GM08714 (cell line): ENCODE data around the gene TOGARAM1.

ENCODE experiments used
- H3K4me3 ChIP-seq: fragments of 200-500 bp; sonication (Bioruptor generic); 2 replicates; pipeline ENCODE4 v1.5.1; 2014; ENCODE audit warnings: mild to moderate bottlenecking, low read length, inconsistent platforms
- ZNF274 ChIP-seq: IDR thresholded peaks from 2 replicates; pipeline ENCODE4 v1.6.1; 2012; ENCODE audit warnings: mild to moderate bottlenecking, low read depth, low read length

TOGARAM1 gene

DNA sequence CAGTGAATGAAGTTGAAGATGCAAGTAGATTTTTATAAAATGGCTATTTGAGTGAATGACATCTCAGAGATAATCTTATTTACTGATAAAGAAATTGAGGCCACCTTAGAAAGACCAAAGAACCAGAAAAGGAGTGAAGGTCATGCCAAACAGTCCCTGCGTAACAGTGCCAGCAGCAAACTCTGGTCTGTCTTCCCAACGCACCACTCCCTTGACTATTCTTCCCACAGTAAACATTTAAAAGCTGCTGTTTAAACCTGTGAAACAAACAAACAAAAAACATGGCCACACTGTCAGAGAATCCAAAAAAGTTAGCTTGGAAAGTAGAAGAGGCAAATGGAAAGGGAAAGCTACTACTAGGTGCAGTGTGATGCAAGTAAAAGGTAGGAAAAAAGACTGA is 120.4 kb downstream of the TOGARAM1 start:
- no peak overlapping the region for H3K4me3 ChIP-seq
- no peak for TF ChIP-seq ZNF274

DNA sequence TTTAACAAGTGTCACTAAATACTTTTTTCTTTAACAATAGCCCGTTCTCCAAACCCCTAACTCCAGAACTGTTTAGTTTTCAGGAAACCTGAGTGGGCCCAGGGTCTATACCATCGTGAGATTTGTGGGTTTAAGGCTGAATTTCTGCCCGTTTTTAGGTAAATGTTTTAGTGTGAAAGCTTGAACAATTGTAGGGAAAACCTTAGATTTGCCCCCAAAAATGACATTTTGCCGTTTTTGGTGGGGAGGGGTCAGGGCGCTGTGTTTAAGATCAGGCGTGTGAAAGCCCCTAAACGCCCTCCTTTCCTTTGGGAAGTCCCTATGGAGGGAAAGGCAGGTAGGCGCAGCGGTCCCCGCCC is 121.6 kb downstream of the TOGARAM1 start:
- peak overlapping the region; percentile 65 for H3K4me3 ChIP-seq
- TF ChIP-seq ZNF274 = no peak

DNA sequence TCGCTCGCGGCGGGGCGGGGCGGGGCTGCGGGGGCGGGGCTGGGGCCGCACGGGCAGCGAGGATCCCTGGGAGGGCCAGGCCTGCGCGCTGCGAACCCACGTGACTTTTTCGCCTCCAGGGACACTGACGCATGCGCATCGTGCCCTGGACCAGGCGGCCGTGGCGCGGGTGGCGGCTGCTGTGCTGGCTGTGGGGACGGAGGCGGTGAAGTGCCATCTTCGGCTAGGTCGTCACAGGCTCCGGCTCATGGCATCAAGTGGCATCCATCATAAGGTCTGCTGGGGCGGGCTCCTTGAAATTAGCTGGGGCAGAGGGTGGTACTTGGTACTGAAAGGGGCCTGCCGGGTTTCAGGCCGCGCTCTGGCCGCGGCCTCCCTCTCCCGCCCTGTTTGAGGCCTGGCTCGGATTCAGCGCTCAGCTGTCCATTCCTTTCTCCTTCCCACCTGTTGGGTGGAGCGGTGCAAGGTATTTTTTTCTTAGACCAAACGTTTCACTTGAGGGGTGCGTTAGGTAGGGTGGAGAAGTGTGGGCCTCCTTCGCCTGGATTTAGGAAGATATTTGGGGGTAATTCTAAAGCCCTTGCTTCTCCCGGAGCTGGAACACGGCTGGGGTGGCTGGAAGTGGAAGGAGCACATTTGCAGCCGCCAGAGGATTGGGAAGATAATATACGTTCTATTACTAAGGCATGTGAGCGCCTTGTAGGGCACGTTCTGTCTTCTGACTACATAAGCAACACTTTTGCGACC is 122.2 kb downstream of the TOGARAM1 start, which contains the start of gene PRPF39:
Gene PRPF39 (plus strand): TSS at position 141 of the 747 bp plus-strand sequence. CDS start 11,124 bp downstream, outside the sequence.
- peak within 1 kb of the TSS; percentile 95 for H3K4me3 ChIP-seq
- TF ChIP-seq ZNF274 = no peak

DNA sequence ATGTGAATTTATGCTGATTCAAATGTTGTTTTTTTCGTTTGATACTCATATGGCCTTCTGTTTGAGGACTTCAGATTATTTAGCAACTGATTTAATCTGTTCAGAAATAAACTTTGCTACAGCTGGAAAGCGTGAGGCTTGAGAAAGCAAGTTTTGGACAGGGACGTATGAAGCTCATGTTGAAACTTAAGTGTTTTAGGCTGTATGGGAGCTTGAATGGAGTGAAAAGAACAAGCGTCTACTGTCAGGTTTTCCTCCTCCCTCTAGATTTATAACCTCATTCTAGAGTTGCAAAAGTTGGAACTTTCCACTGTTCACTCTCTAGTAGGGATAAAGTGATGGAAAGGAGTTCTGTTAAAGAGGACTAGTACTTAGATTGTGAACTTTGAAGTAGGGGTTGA is 123.0 kb downstream of the TOGARAM1 start:
- TF ChIP-seq ZNF274 = no peak
- peak overlapping the region; percentile 95 for H3K4me3 ChIP-seq

DNA sequence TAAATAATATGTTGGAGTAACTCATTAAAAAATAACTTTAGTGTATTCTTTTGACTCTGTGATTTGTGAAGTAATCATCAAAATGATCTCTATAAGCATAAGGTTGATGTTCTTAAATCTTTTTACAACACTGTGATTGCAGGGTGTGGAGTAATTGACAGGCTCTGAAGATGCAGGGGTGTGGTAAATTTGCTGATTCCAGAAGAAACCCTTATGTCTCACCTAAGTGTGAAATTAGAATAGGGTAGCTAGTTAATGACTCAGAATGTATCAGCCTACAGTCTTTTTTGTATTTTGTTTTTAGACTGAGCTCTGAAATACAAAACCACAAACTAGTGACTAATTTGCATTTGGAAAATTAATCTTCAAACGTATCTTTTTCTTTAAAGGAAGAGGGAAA is 127.8 kb downstream of the TOGARAM1 start:
- no peak for TF ChIP-seq ZNF274
- H3K4me3 ChIP-seq = no peak overlapping the region

DNA sequence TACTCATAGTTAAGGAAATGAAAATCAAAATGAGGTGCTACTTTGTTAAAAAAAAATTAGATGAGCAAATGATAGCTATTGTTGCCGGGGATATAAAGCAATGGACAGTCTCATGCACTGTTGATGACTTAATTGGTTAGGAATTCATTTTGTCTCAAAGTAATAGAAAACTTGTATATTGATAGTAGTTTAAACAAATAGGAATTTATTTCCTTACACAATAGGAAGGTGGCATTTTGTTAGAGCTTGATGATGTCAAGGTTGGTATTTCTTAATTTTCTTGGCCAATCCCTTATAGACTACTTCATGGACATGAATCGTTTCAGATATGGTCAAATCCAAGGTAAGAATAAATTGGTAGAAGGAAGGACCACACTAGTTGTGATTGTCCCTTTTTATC is 129.7 kb downstream of the TOGARAM1 start:
- H3K4me3 ChIP-seq = no peak overlapping the region
- no peak for TF ChIP-seq ZNF274

DNA sequence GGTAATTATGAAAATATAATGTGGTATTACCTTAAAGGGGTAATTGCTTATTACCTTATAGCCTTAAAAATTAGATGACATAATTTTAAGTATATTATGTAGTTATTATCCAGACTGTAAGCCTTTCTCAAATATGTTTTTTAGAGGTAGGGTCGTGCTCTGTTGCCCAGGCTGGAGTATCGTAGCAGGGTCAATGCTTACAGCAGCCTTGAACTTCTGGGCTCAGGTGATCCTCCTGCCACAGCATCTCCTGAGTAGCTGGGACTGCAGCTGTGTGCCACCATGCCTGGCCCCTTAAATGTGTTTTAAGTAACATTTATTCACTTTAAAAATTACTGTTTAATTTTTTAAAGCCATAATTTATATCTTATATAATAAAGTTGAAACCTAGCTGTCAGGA is 132.3 kb downstream of the TOGARAM1 start:
- no peak overlapping the region for H3K4me3 ChIP-seq
- TF ChIP-seq ZNF274 = no peak

DNA sequence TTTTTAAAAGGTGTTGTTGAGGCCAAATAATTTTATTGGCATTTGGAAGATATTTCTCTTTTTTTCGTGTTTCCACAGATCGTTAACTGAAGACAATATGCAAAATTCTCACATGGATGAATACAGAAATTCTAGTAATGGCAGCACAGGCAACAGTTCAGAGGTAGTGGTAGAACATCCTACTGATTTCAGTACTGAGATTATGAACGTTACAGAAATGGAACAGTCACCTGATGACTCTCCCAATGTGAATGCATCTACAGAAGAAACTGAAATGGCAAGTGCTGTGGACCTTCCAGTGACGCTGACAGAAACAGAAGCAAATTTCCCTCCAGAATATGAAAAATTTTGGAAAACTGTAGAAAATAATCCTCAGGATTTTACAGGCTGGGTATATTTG is 133.2 kb downstream of the TOGARAM1 start:
- TF ChIP-seq ZNF274 = no peak
- H3K4me3 ChIP-seq = no peak overlapping the region

DNA sequence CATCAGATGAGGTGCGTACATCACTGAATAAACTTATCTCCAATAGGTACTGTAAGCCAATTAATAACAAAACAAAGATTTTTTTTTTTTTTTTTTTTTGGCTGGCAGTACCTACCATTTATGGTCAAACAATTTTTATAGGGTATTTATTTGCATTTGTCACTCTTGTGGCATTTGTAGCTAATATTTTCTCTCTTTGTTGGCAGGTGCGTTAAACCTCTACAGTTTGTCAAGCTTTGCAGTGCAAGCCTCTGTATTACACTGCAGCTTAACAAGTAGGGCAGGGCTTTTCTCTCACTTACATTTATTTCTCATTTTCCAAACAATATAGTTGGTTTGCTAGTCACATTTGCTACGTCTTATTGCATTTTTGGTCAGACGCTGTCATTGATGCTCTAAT is 134.2 kb downstream of the TOGARAM1 start:
- H3K4me3 ChIP-seq = no peak overlapping the region
- TF ChIP-seq ZNF274 = no peak

DNA sequence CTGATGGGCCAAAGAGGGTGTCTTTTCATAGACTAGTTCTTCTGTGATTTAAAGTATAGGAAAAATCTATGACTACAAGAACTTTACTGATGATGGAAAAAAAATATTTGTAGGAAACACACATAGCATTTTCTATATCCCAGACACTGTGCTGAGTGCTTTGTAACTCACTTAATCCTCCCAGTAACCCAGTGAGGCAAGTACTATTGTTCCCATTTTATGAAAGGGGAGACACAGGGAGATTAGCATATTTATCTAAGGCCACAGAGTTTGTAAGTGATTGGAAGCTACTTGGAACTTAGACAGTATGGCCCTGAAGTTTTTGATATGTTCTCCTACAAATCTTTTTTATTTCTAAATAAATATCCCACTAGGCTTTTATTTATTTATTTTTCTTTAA is 141.8 kb downstream of the TOGARAM1 start:
- H3K4me3 ChIP-seq = no peak overlapping the region
- no peak for TF ChIP-seq ZNF274

DNA sequence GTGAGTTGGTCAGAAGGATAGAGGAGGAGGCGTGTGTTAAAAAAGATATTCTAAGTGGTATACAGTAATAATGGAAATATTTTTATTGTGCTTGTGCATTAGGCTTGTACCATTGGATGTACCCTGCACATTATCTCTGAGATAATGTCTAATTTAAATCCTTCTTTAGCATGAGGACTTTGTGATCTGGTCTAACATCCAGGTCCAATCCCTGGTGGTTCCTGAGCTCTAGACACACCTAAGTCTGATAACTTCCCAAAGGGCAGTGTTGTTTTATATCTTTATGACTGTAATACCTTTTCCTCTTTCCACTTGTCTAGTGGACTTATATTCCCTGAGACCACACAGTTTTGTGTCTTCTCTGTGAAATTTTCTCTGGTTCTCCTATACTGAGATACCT is 142.6 kb downstream of the TOGARAM1 start:
- no peak for TF ChIP-seq ZNF274
- H3K4me3 ChIP-seq = no peak overlapping the region

DNA sequence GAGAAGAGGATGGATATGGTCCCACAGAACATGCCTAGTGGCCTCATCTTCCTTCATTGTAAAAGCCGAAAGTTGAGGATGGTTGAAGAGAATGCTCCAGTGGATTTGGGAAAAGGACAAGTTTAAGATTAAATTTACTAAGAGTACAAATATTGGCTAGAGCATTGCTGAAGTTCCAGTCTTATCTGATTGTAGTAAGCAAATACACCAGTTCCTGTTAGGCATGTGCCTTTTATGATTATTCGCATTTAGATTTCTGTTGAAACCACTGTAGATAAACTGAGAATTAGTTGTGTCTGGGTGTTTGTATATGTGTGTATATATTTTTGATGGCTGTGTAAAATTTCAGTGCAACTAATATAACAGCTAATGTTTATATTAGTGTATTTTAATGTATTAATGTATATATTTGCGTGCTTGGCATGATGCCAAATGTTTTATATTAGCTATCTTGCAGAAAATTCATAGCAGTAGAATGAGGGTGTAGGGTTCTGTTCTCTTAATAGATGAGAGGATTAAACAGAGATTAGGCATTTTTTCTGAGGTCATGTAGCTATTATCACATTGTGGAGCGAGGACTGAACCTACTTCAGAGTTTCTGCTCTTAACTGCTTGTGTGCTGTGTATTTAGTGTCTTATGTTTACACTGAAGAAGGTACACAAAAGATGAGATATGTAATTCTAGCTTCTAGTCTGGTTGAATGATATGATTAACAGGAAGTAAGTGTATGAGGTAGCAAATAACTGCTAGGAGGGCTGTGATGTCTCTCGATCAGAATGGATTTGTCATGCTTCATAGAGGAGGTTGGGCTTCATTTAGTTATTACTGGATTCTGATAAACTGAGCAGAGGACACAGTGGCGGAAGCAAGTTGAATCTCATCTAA is 151.1 kb downstream of the TOGARAM1 start:
- TF ChIP-seq ZNF274 = no peak
- H3K4me3 ChIP-seq = no peak overlapping the region

DNA sequence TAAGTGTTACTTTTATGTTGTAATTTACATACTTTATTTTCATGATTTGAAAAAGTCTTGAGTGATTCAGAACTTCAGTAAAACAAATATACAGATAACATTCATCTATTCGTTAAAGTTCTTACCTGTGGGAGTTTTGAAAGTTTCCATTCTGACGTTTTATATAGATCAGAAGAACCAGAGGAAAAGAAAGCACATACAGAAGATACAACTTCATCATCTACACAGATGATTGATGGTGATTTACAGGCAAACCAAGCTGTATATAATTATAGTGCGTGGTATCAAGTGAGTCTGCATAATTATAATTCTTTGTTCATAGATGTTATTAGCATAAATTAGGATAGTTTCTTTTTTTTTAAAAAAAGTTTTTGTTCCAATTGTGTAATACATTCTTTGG is 152.3 kb downstream of the TOGARAM1 start:
- TF ChIP-seq ZNF274 = no peak

DNA sequence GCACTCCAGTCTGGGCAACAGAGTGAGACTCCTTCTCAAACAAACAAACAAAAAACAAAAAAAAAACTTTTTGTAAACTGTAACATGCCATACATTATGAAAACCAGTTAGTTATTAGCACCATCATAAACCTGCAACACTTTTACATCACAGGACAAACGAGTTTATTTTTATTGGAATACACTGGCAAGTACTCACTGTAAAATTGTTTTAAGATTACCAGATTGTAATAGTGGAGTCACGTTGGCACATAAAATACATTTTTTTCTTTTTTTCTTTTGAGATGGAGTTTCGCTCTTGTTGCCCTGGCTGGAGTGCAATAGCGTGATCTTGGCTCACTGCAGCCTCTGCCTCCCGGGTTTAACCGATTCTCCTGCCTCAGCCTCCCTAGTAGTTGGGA is 156.6 kb downstream of the TOGARAM1 start:
- H3K4me3 ChIP-seq = no peak overlapping the region
- no peak for TF ChIP-seq ZNF274

More for the DNA sequence above, 152.3 kb downstream of the TOGARAM1 start:
- H3K4me3 ChIP-seq = no peak overlapping the region

DNA sequence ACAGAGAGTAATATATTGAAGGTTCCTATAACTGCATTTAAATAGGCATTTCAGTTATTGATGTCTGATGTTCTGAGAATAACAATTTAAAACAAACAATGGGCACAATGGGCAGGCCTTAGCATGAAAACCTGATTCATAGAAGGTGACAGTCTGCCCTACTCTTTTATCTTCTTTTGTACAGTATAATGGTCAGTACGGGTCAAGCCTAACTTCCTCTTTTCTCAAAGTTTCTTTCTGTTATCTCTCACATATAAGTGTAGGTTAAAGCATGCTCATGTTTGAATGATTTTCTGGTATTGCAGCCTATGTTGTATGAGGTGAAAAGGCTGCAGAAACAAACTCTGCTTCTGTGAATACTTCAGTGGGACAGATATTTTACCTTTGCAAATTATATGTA is 158.1 kb downstream of the TOGARAM1 start:
- TF ChIP-seq ZNF274 = no peak
- H3K4me3 ChIP-seq = no peak overlapping the region

DNA sequence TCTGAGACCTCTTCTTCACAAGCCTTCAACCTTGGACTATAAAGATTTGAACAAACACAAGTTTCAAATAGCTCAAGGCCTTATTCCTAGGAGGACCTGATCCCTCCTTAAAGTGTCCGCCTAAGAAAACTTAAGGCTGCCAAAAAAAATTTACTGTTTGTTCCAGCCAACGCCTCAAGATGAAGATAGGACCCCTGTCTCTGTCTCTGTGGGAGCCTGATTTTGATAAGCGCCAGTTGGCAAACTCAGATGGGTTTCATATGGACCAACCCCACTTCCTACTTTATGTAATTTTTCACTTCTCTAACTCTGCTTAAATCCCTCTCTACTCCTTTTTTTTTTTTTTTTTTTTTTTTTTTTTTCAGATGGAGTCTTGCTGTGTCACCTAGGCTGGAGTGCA is 161.3 kb downstream of the TOGARAM1 start:
- no peak overlapping the region for H3K4me3 ChIP-seq
- no peak for TF ChIP-seq ZNF274
